Liver (tissue), 9 donors: ENCODE results near the gene GRM1. TPM values are rescaled to one million over a fixed set of nuclear protein-coding genes. Genes with fewer than 3 reads are reported as not detected.

Experiments used
- DNase-seq: peaks from one replicate; pipeline ENCODE4 v3.0.0-alpha.2; 2017; ENCODE audit warnings: low spot score
- H3K27ac ChIP-seq, 2 donors: one replicate each; pipeline ENCODE4 v1.7.0; 2013; ENCODE audit warnings: inconsistent platforms in 2 of 2, low read length in 2 of 2, control low read depth in 1 of 2, low read depth in 1 of 2, mild to moderate bottlenecking in 1 of 2
- H3K27me3 ChIP-seq, 4 donors: one replicate each; pipeline versions ENCODE4 v1.6.1 to v1.7.0; 2013; ENCODE audit warnings: low read length in 3 of 4, inconsistent platforms in 1 of 4, mild to moderate bottlenecking in 1 of 4, moderate library complexity in 1 of 4; ENCODE audit not compliant: control insufficient read depth in 4 of 4, insufficient read depth in 4 of 4
- H3K36me3 ChIP-seq, 4 donors: one replicate each; pipeline versions ENCODE4 v1.6.1 to v1.7.0; 2013; ENCODE audit warnings: low read length in 3 of 4, mild to moderate bottlenecking in 3 of 4, low read depth in 1 of 4, moderate library complexity in 1 of 4; ENCODE audit not compliant: control insufficient read depth in 4 of 4, insufficient read depth in 3 of 4
- H3K4me1 ChIP-seq, 4 donors: one replicate each; pipeline versions ENCODE4 v1.6.1 to v1.7.0; 2013; ENCODE audit warnings: low read length in 3 of 4, mild to moderate bottlenecking in 3 of 4, moderate library complexity in 1 of 4; ENCODE audit not compliant: control insufficient read depth in 4 of 4, insufficient read depth in 4 of 4
- H3K4me3 ChIP-seq, 3 donors: one replicate each; pipeline versions ENCODE4 v1.6.1 to v1.7.0; 2013; ENCODE audit warnings: low read length in 3 of 3, control low read depth in 1 of 3, low read depth in 1 of 3, mild to moderate bottlenecking in 1 of 3
- H3K9ac ChIP-seq, 2 donors: one replicate each; pipeline ENCODE4 v1.7.0; 2013; ENCODE audit warnings: low read length in 2 of 2, mild to moderate bottlenecking in 2 of 2, moderate library complexity in 2 of 2, control low read depth in 1 of 2, low read depth in 1 of 2
- H3K9me3 ChIP-seq, 4 donors: one replicate each; pipeline versions ENCODE4 v1.6.1 to v1.7.0; 2013; ENCODE audit warnings: low read length in 3 of 4; ENCODE audit not compliant: control insufficient read depth in 4 of 4
- EGR1 ChIP-seq, 2 donors: IDR thresholded peaks; 2 replicates each; pipeline ENCODE4 v1.6.1; 2016 to 2018; ENCODE audit warnings: antibody characterized with exemption in 2 of 2, low read depth in 2 of 2
- FOXA1 ChIP-seq: IDR thresholded peaks from 2 replicates; pipeline ENCODE4 v1.6.1; 2016; ENCODE audit warnings: antibody characterized with exemption
- FOXA2 ChIP-seq: IDR thresholded peaks from 2 replicates; pipeline ENCODE4 v1.6.1; 2016; ENCODE audit warnings: antibody characterized with exemption
- HNF4A ChIP-seq, 2 donors: conservative IDR thresholded peaks; 2 replicates each; pipeline ENCODE4 v1.6.1; 2016; ENCODE audit warnings: antibody characterized with exemption in 2 of 2, mild to moderate bottlenecking in 2 of 2
- HNF4G ChIP-seq: IDR thresholded peaks from 2 replicates; pipeline ENCODE4 v1.6.1; 2016; ENCODE audit warnings: antibody characterized with exemption
- JUND ChIP-seq, 2 donors: IDR thresholded peaks; 2 replicates each; pipeline ENCODE4 v1.6.1; 2016; ENCODE audit warnings: antibody characterized with exemption in 2 of 2
- NR2F2 ChIP-seq: IDR thresholded peaks from 2 replicates; pipeline ENCODE4 v1.6.1; 2016; ENCODE audit warnings: antibody characterized with exemption
- RAD21 ChIP-seq, 2 donors: IDR thresholded peaks; 2 replicates each; pipeline ENCODE4 v1.6.1; 2016; ENCODE audit warnings: antibody characterized with exemption in 2 of 2, mild to moderate bottlenecking in 2 of 2
- RXRA ChIP-seq, 2 donors: IDR thresholded peaks; 2 replicates each; pipeline ENCODE4 v1.6.1; 2017 to 2018; ENCODE audit warnings: antibody characterized with exemption in 2 of 2, mild to moderate bottlenecking in 1 of 2
- SP1 ChIP-seq: IDR thresholded peaks from 2 replicates; pipeline ENCODE4 v1.6.1; 2018; ENCODE audit warnings: antibody characterized with exemption, mild to moderate bottlenecking
- YY1 ChIP-seq: IDR thresholded peaks from 2 replicates; pipeline ENCODE4 v1.6.1; 2016; ENCODE audit warnings: antibody characterized with exemption, mild to moderate bottlenecking
- WGBS: extraction: QIAGEN DNeasy Blood & Tissue Kit; methylation state at CpG from one replicate; pipeline ENCODE4 v1.1.7; 2013; 5-methylcytosine and 5-hydroxymethylcytosine counted together
- polyA plus RNA-seq, 2 donors: library from polyadenylated mRNA; stranded (reverse) in 1 of 2; unstranded in 1 of 2; fragments of 200-250 nt in 1 of 2; fragments of >200 nt in 1 of 2; fragmentation: Nextera tagmentation in 1 of 2; extraction: Ambion mirVana in 1 of 2; gene quantifications; one replicate each; pipeline versions ENCODE4 v1.2.1 to v1.2.3, GENCODE V29; 2013 to 2015
- total RNA-seq, 2 donors: library from RNA; depleted of rRNA; stranded (reverse); fragments of >200 nt; gene quantifications; one replicate each; pipeline ENCODE4 v1.2.3, GENCODE V29; 2014
- TF ChIP-seq, protein P1 (sequence below): IDR thresholded peaks from 2 replicates; pipeline ENCODE4 v1.6.1; 2016; ENCODE audit warnings: antibody characterized with exemption
- TF ChIP-seq, protein P2 (sequence below): IDR thresholded peaks from 2 replicates; pipeline ENCODE4 v1.6.1; 2016; ENCODE audit warnings: antibody characterized with exemption
- TF ChIP-seq, protein P3 (sequence below): IDR thresholded peaks from 2 replicates; pipeline ENCODE4 v1.6.1; 2016; ENCODE audit warnings: antibody characterized with exemption
- donor health status: healthy.
- donor health status: healthy.
- donor health status: healthy.
- donor health status: healthy.
- donor health status: healthy.

The GRM1 gene
- total and polyA plus RNA-seq, 4 donors, result under 0.01 to 0.05 (median 0.01) TPM; not detected in 1

DNA sequence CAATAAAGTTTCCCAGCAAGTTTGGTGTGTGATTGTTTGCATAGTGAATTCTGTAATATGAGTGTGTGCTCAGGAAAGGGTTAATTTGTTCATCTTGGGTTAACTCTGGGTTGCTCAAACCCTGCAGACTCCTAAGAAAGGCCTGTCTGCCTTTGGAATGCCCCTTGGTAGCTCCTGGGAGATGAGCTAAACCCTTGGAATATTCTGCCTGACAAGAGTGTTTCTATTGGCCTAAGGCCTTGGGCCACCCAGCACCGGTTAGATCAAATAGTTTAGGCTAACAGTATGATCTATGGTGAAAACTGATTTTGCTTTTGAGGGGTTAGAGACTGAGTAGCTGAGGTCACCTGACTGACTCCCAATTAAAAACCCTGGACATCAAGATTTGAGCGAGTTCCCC, 248.3 kb downstream of the GRM1 start (continued):
- TF ChIP-seq, protein P1, sequence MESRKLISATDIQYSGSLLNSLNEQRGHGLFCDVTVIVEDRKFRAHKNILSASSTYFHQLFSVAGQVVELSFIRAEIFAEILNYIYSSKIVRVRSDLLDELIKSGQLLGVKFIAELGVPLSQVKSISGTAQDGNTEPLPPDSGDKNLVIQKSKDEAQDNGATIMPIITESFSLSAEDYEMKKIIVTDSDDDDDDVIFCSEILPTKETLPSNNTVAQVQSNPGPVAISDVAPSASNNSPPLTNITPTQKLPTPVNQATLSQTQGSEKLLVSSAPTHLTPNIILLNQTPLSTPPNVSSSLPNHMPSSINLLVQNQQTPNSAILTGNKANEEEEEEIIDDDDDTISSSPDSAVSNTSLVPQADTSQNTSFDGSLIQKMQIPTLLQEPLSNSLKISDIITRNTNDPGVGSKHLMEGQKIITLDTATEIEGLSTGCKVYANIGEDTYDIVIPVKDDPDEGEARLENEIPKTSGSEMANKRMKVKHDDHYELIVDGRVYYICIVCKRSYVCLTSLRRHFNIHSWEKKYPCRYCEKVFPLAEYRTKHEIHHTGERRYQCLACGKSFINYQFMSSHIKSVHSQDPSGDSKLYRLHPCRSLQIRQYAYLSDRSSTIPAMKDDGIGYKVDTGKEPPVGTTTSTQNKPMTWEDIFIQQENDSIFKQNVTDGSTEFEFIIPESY, result no peak
- TF ChIP-seq, protein P2, sequence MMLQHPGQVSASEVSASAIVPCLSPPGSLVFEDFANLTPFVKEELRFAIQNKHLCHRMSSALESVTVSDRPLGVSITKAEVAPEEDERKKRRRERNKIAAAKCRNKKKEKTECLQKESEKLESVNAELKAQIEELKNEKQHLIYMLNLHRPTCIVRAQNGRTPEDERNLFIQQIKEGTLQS, result no peak

DNA sequence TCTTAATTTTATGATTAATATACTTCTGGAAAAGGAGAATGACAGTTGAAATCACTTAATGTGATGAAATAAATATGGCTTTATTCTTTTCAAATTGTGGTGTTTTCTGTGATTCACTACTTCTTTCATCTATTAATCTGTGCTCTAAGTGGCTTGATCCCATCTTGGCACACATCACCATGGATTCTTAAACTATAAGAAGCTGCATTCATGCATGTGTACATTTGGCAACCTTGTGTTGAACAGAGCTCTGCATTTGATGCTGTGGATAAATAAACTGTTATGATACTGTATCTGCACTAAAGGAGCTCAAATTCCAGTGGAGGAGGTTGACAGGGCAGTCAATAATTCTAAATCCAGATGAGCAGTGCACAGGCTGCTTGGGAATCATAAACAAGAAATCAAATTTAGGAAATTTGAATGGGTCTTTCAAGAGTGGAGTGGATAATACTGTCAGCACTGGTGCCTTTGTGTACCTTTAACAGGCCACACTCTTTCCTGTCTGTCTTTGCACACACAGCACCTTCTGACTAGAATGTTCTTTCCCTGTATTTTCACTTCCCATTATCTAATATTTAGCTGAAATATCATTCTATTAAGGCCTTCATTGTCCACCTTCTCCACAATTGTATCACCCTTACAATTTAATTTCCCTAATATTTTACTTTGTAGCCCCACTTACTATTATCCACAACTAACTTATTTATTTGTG, 252.9 kb downstream of the GRM1 start:
- no peak for TF ChIP-seq EGR1 (IDR thresholded peaks at IDR 0.05; ENCODE audit: low read depth in 2 of 2)
- TF ChIP-seq FOXA2, result no peak
- TF ChIP-seq YY1, result no peak
- no peak for TF ChIP-seq HNF4G
- TF ChIP-seq JUND (IDR thresholded peaks at IDR 0.05), result no peak
- no peak for TF ChIP-seq SP1
- TF ChIP-seq, protein P3, sequence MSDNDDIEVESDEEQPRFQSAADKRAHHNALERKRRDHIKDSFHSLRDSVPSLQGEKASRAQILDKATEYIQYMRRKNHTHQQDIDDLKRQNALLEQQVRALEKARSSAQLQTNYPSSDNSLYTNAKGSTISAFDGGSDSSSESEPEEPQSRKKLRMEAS, result no peak
- TF ChIP-seq HNF4A (conservative IDR thresholded peaks at IDR 0.05), result no peak
- TF ChIP-seq RXRA (IDR thresholded peaks at IDR 0.05), result no peak
- TF ChIP-seq, protein P2, result no peak
- H3K4me3 ChIP-seq, result no peak overlapping the region

DNA sequence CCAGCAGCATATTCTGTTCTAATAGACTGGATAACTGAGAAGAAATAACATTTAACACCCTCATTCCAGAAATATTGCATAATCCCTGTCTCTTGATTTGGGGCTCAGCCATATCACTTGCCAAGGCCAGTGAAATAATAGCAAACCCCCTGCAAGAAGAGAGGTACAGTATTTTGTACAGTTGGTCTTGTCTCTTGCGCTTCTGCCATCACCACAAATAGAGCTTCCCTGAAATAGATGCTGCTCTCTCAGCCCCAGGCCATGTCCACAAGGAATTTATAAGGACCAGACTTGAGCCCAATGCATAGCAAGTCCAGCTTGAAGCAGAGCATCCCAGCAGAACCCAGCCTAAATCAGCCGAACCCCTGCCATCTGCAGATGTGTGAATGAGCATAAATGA, 254.0 kb downstream of the GRM1 start:
- 91% methylated on average over 2 of the region's 2 CpGs for WGBS
- H3K9ac ChIP-seq, result no peak overlapping the region
- DNase-seq, result no peak
- no peak overlapping the region for H3K4me3 ChIP-seq
- H3K4me1 ChIP-seq, result no peaks in the 10 kb centered on the region
- no peaks in the 10 kb centered on the region for H3K9me3 ChIP-seq
- H3K27me3 ChIP-seq, result no peaks in the 10 kb centered on the region
- H3K27ac ChIP-seq, result no peak overlapping the region
- TF ChIP-seq, protein P3, result no peak
- no peak for TF ChIP-seq NR2F2
- no peak for TF ChIP-seq FOXA1
- H3K36me3 ChIP-seq, result no peaks in the 10 kb centered on the region

More for the DNA sequence above, 252.9 kb downstream of the GRM1 start:
- H3K27ac ChIP-seq, result no peak overlapping the region
- no peaks in the 10 kb centered on the region for H3K9me3 ChIP-seq
- H3K36me3 ChIP-seq, result no peaks in the 10 kb centered on the region
- no peak for DNase-seq
- no peak overlapping the region for H3K9ac ChIP-seq
- H3K4me1 ChIP-seq, result no peaks in the 10 kb centered on the region
- H3K27me3 ChIP-seq, result no peaks in the 10 kb centered on the region

DNA sequence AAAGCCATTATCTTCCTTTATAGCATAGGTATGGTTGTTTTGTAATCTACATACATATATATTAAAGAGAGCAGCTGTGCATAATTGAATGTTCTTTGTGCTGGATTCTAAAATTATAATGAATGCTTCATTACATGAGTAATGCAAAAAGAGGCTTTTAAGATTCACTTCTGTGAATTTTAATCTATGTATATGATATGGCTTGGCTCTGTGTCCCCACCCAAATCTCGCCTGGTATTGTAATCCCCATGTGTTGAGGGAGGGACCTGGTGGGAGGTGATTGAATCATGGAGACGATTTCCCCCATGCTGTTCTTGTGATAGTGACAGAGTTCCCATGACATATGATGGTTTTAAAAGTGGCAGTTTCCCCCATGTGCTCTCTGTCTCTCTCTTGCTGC, 255.4 kb downstream of the GRM1 start:
- Histone ChIP-seq H3K36me3 (no peaks in the 10 kb centered on the region), H3K27ac (no peak overlapping the region), H3K9ac (no peak overlapping the region), H3K4me3 (no peak overlapping the region), H3K9me3 (no peaks in the 10 kb centered on the region), H3K27me3 (no peaks in the 10 kb centered on the region), H3K4me1 (no peaks in the 10 kb centered on the region)
- DNase-seq, result no peak
- no peak for TF ChIP-seq EGR1 (IDR thresholded peaks at IDR 0.05; ENCODE audit: low read depth in 2 of 2)
- TF ChIP-seq RAD21 (IDR thresholded peaks at IDR 0.05), result no peak
- TF ChIP-seq HNF4A (conservative IDR thresholded peaks at IDR 0.05), result no peak
- TF ChIP-seq SP1, result no peak
- no peak for TF ChIP-seq JUND (IDR thresholded peaks at IDR 0.05)
- no peak for TF ChIP-seq HNF4G
- WGBS, result 79% methylated on average over 2 of the region's 2 CpGs
